Measurements from ENCODE around the gene IRF2BP2. TPM values are rescaled to one million over a fixed set of nuclear protein-coding genes. Genes with fewer than 3 reads are reported as not detected.

The IRF2BP2 gene
- total and polyA plus RNA-seq, 10 of the 15 experiments (the other 5 are each of a cell fraction or from before 2014, with no cell fraction given) = 7.5 to 114 (median 52.3) TPM

DNA sequence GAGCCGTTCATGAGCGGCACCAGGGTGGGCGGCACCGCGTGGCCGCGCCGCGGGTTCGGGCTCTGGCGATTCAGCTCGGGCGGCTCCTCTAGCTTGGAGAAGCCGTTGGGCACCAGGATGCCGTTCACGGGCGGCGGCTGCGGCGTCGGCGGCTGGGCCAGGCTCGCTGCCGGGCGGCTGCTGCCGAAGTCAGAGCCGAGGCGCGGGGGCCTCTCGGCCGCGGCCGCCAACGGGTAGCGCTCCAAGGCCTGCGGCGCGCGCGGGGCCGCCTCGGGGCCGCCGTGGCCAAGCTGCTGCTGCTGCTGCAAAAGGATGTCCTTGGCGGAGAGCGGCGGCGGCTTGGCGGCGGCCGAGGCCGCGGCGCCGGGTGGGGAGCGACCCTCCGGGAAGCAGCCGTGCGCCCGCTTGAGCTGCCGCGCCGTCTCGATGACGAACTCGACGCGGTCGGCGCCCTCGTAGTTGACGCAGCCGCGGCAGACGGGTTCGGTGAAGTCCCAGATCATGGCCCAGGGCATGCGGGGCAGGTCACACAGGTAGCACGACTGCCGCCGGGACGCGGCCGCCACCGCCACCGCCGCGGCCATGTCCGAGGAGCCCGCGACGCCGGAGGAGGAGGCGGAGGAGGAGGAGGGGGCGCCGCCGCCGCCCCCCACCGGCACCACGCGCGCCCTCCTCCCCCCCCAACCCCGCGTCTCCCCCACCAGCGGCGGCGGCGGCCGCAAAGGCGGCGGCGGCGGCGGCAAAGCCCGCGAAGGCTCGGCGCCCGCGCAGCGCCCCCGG, 877 bp downstream of the IRF2BP2 start (continued):
- TF ChIP-seq, protein P1, sequence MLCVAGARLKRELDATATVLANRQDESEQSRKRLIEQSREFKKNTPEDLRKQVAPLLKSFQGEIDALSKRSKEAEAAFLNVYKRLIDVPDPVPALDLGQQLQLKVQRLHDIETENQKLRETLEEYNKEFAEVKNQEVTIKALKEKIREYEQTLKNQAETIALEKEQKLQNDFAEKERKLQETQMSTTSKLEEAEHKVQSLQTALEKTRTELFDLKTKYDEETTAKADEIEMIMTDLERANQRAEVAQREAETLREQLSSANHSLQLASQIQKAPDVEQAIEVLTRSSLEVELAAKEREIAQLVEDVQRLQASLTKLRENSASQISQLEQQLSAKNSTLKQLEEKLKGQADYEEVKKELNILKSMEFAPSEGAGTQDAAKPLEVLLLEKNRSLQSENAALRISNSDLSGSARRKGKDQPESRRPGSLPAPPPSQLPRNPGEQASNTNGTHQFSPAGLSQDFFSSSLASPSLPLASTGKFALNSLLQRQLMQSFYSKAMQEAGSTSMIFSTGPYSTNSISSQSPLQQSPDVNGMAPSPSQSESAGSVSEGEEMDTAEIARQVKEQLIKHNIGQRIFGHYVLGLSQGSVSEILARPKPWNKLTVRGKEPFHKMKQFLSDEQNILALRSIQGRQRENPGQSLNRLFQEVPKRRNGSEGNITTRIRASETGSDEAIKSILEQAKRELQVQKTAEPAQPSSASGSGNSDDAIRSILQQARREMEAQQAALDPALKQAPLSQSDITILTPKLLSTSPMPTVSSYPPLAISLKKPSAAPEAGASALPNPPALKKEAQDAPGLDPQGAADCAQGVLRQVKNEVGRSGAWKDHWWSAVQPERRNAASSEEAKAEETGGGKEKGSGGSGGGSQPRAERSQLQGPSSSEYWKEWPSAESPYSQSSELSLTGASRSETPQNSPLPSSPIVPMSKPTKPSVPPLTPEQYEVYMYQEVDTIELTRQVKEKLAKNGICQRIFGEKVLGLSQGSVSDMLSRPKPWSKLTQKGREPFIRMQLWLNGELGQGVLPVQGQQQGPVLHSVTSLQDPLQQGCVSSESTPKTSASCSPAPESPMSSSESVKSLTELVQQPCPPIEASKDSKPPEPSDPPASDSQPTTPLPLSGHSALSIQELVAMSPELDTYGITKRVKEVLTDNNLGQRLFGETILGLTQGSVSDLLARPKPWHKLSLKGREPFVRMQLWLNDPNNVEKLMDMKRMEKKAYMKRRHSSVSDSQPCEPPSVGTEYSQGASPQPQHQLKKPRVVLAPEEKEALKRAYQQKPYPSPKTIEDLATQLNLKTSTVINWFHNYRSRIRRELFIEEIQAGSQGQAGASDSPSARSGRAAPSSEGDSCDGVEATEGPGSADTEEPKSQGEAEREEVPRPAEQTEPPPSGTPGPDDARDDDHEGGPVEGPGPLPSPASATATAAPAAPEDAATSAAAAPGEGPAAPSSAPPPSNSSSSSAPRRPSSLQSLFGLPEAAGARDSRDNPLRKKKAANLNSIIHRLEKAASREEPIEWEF (IDR thresholded peaks at IDR 0.05; ENCODE audit: insufficient replicate concordance, low read depth, low read length) = no peak
- no peak for TF ChIP-seq FOXK2 (IDR thresholded peaks at IDR 0.05)
- no peak for TF ChIP-seq JUND (IDR thresholded peaks at IDR 0.05; ENCODE audit: low read depth, low read length)
- no peak for TF ChIP-seq CHD2 (IDR thresholded peaks at IDR 0.05; ENCODE audit: borderline replicate concordance, low read depth, low read length)
- no peak for TF ChIP-seq MTA2 (IDR thresholded peaks at IDR 0.05; ENCODE audit: low read depth)
- TF ChIP-seq, protein P2, sequence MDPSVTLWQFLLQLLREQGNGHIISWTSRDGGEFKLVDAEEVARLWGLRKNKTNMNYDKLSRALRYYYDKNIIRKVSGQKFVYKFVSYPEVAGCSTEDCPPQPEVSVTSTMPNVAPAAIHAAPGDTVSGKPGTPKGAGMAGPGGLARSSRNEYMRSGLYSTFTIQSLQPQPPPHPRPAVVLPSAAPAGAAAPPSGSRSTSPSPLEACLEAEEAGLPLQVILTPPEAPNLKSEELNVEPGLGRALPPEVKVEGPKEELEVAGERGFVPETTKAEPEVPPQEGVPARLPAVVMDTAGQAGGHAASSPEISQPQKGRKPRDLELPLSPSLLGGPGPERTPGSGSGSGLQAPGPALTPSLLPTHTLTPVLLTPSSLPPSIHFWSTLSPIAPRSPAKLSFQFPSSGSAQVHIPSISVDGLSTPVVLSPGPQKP (IDR thresholded peaks at IDR 0.05; ENCODE audit: low read depth, low read length) = no peak
